GM19239 (cell line): ENCODE results near the gene GDF7.

Experiments used
- DNase-seq: peaks from one replicate; pipeline ENCODE4 v3.0.0; 2011; ENCODE audit warnings: low spot score; ENCODE audit not compliant: insufficient read length
- FAIRE-seq: peaks from 2 replicates; lab custom pipeline; 2011; peaks lifted over from hg19 to GRCh38; lab: Jason Lieb, UNC

Gene GDF7

DNA sequence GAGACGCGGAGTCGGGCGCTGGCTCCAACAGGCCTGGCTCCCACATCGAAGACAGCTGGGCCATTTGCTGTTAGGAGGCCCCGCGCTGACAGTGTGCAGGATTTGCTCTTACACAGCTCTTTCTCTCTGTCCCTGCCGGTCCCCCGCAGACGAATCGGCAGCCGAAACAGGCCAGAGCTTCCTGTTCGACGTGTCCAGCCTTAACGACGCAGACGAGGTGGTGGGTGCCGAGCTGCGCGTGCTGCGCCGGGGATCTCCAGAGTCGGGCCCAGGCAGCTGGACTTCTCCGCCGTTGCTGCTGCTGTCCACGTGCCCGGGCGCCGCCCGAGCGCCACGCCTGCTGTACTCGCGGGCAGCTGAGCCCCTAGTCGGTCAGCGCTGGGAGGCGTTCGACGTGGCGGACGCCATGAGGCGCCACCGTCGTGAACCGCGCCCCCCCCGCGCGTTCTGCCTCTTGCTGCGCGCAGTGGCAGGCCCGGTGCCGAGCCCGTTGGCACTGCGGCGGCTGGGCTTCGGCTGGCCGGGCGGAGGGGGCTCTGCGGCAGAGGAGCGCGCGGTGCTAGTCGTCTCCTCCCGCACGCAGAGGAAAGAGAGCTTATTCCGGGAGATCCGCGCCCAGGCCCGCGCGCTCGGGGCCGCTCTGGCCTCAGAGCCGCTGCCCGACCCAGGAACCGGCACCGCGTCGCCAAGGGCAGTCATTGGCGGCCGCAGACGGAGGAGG is 3.5 kb downstream of the GDF7 start:
- DNase-seq (no peak), FAIRE-seq (no peak)

- FAIRE-seq = no peak
- no peak for DNase-seq
These were observed 4.2 kb downstream of the GDF7 start for GRCh38 chr2:20671036-20671735.

GRCh38 chr2:20671736-20672080 is 4.8 kb downstream of the GDF7 start:
- DNase-seq = no peak
- peak; percentile 23 for FAIRE-seq

GRCh38 chr2:20672201-20672951 is 5.4 kb downstream of the GDF7 start:
- no peak for FAIRE-seq
- DNase-seq = no peak

DNA sequence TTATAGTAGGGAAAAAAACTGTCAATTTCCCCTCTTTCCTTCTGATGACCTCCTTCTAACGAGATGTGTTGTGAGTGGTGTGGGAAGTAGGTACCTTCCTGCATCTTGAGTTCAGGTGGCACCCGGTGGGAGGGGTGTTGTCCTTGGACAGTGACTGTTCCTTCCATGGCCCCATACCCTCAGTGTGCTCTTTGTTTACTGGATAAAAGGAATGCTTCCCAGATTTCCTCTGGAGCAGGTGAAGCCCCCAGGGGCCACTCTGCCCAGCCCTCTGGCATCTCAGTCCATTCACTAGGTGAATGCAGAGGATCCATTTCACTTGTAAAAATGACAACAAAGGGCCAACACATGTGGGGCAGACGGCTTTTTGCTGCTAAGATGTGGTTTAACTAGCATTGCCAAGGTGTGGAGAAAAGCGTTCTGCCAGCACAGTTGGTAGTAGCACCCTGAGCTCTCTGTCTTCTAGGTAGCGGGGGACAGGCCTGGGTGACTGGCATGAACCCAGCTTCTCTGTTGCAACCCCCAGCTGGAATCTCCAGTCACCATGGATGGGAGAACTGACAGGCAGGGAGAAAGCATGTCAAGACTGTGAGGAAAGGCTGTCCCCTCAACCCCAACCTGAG is 6.9 kb downstream of the GDF7 start:
- FAIRE-seq (no peak), DNase-seq (no peak)

DNA sequence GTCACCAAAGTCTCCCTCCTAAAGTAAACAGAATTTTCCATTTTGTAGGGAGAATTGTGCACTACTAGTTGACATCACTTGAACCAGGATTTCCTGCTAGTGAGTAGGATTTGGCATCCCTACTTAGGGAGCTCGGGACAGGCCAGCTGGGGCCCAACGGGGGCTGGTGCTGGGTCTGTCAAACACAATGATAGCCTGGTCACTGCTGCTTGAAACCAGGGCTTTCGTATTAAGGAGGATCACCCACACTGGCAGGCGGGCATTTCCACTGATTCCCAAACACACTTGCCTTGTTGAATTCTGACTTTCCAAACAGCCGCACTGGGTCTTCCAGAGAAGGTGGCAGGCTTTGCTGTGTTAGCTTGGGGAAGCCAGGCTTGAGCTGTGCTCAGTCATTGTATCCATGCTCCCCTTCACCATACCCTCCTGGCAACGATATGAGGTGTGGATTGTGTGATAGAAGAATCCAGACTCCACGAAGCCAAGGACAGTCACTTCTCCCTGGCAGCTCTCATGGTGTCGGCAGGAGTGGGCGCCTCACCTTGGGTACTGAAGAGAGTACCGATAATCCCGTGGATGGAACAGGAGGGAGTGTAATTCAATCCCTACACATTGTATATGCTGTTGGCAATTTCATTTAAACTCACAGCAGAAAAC is 7.5 kb downstream of the GDF7 start:
- DNase-seq = no peak

GRCh38 chr2:20674974-20675679 is 8.2 kb downstream of the GDF7 start:
- DNase-seq (no peak), FAIRE-seq (no peak)

More for the DNA sequence above, 7.5 kb downstream of the GDF7 start:
- no peak for FAIRE-seq

- DNase-seq = peak; percentile 78
- FAIRE-seq = peak; percentile 71
These were observed 8.9 kb downstream of the GDF7 start for GRCh38 chr2:20675701-20676352.

DNA sequence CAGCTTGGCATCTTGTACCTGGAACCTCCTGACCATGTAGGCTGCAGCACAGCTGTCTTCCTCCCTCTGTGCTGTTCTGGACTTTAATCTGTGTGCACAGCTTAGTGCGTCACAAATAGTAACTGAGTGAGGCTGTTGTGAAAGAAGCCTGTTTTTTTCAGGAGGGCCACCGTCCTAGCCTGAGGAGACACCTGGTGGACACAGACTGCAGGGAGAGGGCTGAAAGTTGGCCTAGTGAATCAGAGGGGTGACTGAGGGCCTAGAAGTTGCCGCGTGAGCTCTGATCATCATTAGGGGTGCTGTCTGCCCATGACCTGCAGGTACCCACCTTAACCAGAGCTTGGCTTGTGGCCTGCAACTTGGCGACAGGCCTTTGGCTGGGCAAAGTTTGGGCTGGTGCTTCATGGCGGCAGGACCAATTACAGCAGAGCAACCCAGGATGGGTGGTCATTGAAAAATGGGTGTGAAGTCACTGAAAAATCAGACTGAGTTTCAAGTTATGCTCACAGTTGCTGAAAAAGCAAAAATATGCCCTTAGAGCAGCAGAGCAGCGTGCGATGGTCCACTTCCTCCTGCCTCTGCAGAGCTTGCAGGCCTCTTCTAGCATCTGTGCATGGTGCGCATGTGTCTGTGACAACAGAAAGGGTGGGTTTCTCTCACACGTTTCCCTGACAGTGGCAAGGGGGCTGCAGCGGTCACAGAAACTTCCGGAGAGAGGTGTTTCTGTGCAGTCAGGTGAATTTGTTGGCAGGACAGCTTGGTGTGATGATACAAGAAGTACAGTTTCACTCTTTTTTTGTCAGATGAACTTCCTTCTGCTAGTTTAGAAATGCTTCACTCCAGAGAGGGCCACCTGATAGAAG is 9.6 kb downstream of the GDF7 start:
- FAIRE-seq (peak; percentile 91), DNase-seq (no peak)

GRCh38 chr2:20677301-20678085 is 10.5 kb downstream of the GDF7 start:
- FAIRE-seq = no peak
- DNase-seq = no peak

DNA sequence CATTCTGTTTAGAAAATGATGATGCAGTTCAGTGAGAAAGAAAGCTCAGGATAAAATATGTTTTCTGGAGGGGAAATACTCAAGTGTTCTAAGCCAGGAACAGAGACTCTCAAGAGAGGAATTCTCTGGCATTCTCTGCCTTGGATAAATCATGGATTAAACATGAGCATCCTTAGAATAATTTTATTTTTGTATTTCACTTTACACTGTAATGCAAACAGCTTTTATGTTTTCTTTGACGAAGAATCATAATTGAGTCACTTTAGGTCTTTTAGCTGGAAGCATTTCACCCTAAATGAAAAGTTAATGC is 11.1 kb downstream of the GDF7 start:
- DNase-seq (no peak), FAIRE-seq (no peak)

DNA sequence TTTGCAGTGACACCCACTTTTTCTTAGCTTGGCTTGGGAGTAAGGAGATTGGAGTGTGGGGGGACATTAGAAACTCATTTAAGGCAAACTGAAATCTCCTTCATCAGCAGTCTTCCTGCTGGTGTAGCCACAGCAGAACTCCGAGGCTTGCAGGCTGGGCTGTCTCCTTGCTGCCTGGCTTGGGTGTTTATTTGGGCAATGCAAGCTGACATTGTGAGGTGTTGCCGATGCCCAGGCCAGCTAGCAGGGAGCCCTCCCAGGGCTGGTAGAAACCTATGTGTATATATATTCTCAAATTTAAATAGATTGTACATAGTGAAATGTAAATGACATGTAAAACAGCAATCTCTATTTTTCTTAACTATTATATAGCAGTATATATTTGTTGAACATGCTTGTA is 11.8 kb downstream of the GDF7 start:
- FAIRE-seq = no peak
- DNase-seq = no peak

GRCh38 chr2:20680744-20681375 is 13.9 kb downstream of the GDF7 start:
- DNase-seq = no peak
- FAIRE-seq = no peak

GRCh38 chr2:20682167-20682920 is 15.4 kb downstream of the GDF7 start:
- DNase-seq (no peak), FAIRE-seq (no peak)

GRCh38 chr2:20684581-20685063 is 17.7 kb downstream of the GDF7 start:
- FAIRE-seq (no peak), DNase-seq (no peak)

DNA sequence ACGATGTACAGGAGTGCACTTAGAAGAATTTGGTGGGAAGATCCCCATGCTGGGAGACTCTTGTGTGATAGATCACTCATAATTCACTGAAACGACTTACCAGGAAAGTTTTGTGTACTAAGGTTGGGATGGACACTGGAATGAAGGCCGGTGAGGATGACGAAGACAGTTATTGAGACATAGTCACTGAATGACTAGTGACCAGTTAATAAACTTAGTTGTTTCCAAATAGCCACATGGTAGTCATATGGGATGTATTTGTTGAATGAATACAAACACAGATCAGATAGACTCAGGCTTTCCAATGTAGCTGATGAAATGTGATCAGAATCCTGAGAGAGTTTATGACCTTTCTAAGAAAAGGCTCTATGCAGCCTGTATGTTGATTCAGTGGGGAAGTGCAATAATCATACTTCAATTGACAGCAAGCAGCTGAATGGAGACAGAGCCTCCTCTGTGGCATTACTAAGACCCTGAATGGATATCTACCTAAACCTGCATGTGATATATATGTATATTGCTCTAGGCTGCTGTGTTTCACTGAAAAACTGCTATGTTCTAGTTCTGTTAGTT is 20.4 kb downstream of the GDF7 start:
- DNase-seq (no peak), FAIRE-seq (no peak)
